Neural progenitor cell (in vitro differentiated cells): ENCODE data around the gene ZBTB4. TPM values are rescaled to one million over a fixed set of nuclear protein-coding genes. Genes with fewer than 3 reads are reported as not detected.

Experiments
- DNase-seq: peaks from one replicate; pipeline ENCODE4 v3.0.0-alpha.2; 2016; ENCODE audit warnings: low spot score
- H2AFZ ChIP-seq: fragments of 200-600 bp; sonication (generic); replicated peaks from 2 replicates; pipeline ENCODE4 v1.6.1; 2016; ENCODE audit warnings: antibody characterized with exemption
- H3F3A ChIP-seq: fragments of 200-600 bp; sonication (generic); 2 replicates; pipeline ENCODE4 v1.6.1; 2016; ENCODE audit warnings: antibody characterized with exemption, low read depth
- H3K27ac ChIP-seq: fragments of 200-600 bp; sonication (generic); 2 replicates; pipeline ENCODE4 v1.5.1; 2016; ENCODE audit warnings: mild to moderate bottlenecking
- H3K27me3 ChIP-seq: fragments of 200-600 bp; sonication (generic); 2 replicates; pipeline ENCODE4 v1.6.1; 2016; ENCODE audit warnings: mild to moderate bottlenecking, moderate library complexity
- H3K36me3 ChIP-seq: fragments of 200-600 bp; sonication (generic); 2 replicates; pipeline ENCODE4 v1.5.1; 2016
- H3K4me1 ChIP-seq: fragments of 200-600 bp; sonication (generic); 2 replicates; pipeline ENCODE4 v1.6.1; 2016; ENCODE audit warnings: mixed run types
- H3K4me2 ChIP-seq: fragments of 200-600 bp; sonication (generic); 2 replicates; pipeline ENCODE4 v1.6.1; 2016
- H3K4me3 ChIP-seq: fragments of 200-600 bp; sonication (generic); 2 replicates; pipeline ENCODE4 v1.5.1; 2016
- H3K79me2 ChIP-seq: fragments of 200-600 bp; sonication (generic); 2 replicates; pipeline ENCODE4 v1.6.1; 2016; ENCODE audit warnings: low read depth
- H3K9ac ChIP-seq: fragments of 200-600 bp; sonication (generic); 2 replicates; pipeline ENCODE4 v1.6.1; 2016
- H3K9me3 ChIP-seq: fragments of 200-600 bp; sonication (generic); 2 replicates; pipeline ENCODE4 v1.5.1; 2016; ENCODE audit warnings: low read depth
- H4K20me1 ChIP-seq: fragments of 200-600 bp; sonication (generic); 2 replicates; pipeline ENCODE4 v1.6.1; 2016; ENCODE audit warnings: low read depth
- H3K27ac Mint-ChIP-seq: 3 replicates; pipeline ENCODE4 v1.8.0; 2021; ENCODE audit warnings: mixed read lengths
- H3K27me3 Mint-ChIP-seq: 2 replicates; pipeline ENCODE4 v1.8.0; 2022; ENCODE audit warnings: low read depth, mild to moderate bottlenecking, inconsistent platforms, moderate library complexity, mixed read lengths; ENCODE audit not compliant: insufficient read depth
- H3K36me3 Mint-ChIP-seq: 3 replicates; pipeline ENCODE4 v1.8.0; 2021; ENCODE audit warnings: mixed read lengths
- H3K4me1 Mint-ChIP-seq: 3 replicates; pipeline ENCODE4 v1.8.0; 2021; ENCODE audit warnings: mixed read lengths
- H3K4me3 Mint-ChIP-seq: 3 replicates; pipeline ENCODE4 v1.8.0; 2021; ENCODE audit warnings: mild to moderate bottlenecking, moderate library complexity, mixed read lengths
- H3K9me3 Mint-ChIP-seq: 3 replicates; pipeline ENCODE4 v1.8.0; 2020; ENCODE audit warnings: mixed read lengths
- CTCF ChIP-seq: fragments of 200-600 bp; sonication (generic); IDR thresholded peaks from 2 replicates; pipeline ENCODE4 v1.5.1; 2017; ENCODE audit warnings: antibody characterized with exemption, mild to moderate bottlenecking
- EZH2 ChIP-seq: fragments of 200-600 bp; sonication (generic); IDR thresholded peaks from 2 replicates; pipeline ENCODE4 v1.6.1; 2017; ENCODE audit warnings: antibody characterized with exemption, mild to moderate bottlenecking, moderate library complexity
- EZH2phosphoT487 ChIP-seq: fragments of 200-600 bp; sonication (generic); IDR thresholded peaks from 2 replicates; pipeline ENCODE4 v1.6.1; 2017; ENCODE audit warnings: antibody characterized with exemption
- total RNA-seq: library from RNA; depleted of rRNA; stranded (reverse); fragments of >200 nt; gene quantifications from 2 replicates; pipeline ENCODE4 v1.2.3, GENCODE V29; 2015; ENCODE audit warnings: low replicate concordance

Gene ZBTB4
- total RNA-seq, 1 donor from 2014 or later: 5.4 TPM

GRCh38 chr17:7411427-7411750 lies 68.0 kb downstream of the ZBTB4 start:
- Histone ChIP-seq H3K4me1 (peaks cover 19% of the 10 kb centered on the region), H3K9ac (no peak overlapping the region), H3K36me3 (peaks cover 8% of the 10 kb centered on the region), H3F3A (peaks cover 10% of the 10 kb centered on the region), H3K27ac (no peak overlapping the region), H3K4me3 (no peak overlapping the region), H2AFZ (no peak overlapping the region), H3K4me2 (no peak overlapping the region), H3K79me2 (peaks cover 16% of the 10 kb centered on the region), H4K20me1 (peaks cover 67% of the 10 kb centered on the region), H3K27me3 (no peaks in the 10 kb centered on the region), H3K9me3 (no peaks in the 10 kb centered on the region)
- Mint-ChIP-seq H3K4me3 (no peak overlapping the region), H3K36me3 (peaks cover 31% of the 10 kb centered on the region), H3K27ac (no peak overlapping the region), H3K27me3 (peaks cover 10% of the 10 kb centered on the region), H3K4me1 (peaks cover 36% of the 10 kb centered on the region), H3K9me3 (no peaks in the 10 kb centered on the region)
- TF ChIP-seq EZH2 (no peak), EZH2phosphoT487 (no peak), CTCF (no peak)
- DNase-seq: no peak

- no peak overlapping the region for H3K4me3 ChIP-seq
- peaks cover 70% of the 10 kb centered on the region for H4K20me1 ChIP-seq
- H3K9ac ChIP-seq: no peak overlapping the region
- no peak for DNase-seq
- no peak for TF ChIP-seq EZH2phosphoT487
- no peak for TF ChIP-seq CTCF
- TF ChIP-seq EZH2: no peak
- H3K27ac ChIP-seq: no peak overlapping the region
- peaks cover 19% of the 10 kb centered on the region for H3K4me1 ChIP-seq
- H3K36me3 Mint-ChIP-seq: peaks cover 29% of the 10 kb centered on the region
- H3K27ac Mint-ChIP-seq: no peak overlapping the region
- H3K4me1 Mint-ChIP-seq: peaks cover 37% of the 10 kb centered on the region
- no peak overlapping the region for H3K4me2 ChIP-seq
- H3K27me3 Mint-ChIP-seq: peaks cover 8% of the 10 kb centered on the region
- peak overlapping the region; percentile 48 for H3K4me3 Mint-ChIP-seq
- no peak overlapping the region for H2AFZ ChIP-seq
- H3K27me3 ChIP-seq: no peaks in the 10 kb centered on the region
- H3K9me3 Mint-ChIP-seq: no peaks in the 10 kb centered on the region
- H3F3A ChIP-seq: peaks cover 16% of the 10 kb centered on the region
- H3K9me3 ChIP-seq: no peaks in the 10 kb centered on the region
- peaks cover 22% of the 10 kb centered on the region for H3K79me2 ChIP-seq
- peaks cover 8% of the 10 kb centered on the region for H3K36me3 ChIP-seq
Observed at GRCh38 chr17:7410634-7411426, 68.6 kb downstream of the ZBTB4 start.

DNA sequence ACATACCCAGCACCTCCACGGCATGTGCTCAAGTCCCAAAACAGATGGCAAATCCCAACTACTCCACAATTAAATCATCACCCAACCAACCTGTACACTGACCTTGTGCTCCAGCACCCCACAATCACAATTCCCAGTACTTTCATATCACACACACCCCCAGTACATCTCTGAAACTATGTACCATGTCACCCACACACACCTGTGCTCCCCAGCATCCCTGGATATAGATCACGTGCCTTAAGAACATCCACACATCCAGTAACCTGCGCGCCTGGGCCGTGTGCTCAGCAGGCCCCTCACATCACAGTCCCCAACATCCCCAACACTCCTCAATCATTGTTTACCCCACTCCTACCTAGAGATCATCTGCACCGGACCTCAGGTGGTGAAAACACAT lies 69.7 kb downstream of the ZBTB4 start:
- H3K4me3 ChIP-seq: no peak overlapping the region
- H3K36me3 Mint-ChIP-seq: peaks cover 21% of the 10 kb centered on the region
- H3K4me3 Mint-ChIP-seq: peak overlapping the region; percentile 46
- H3K9ac ChIP-seq: no peak overlapping the region
- H3F3A ChIP-seq: peaks cover 24% of the 10 kb centered on the region
- H3K4me1 ChIP-seq: peaks cover 19% of the 10 kb centered on the region
- H3K9me3 ChIP-seq: no peaks in the 10 kb centered on the region
- peaks cover 8% of the 10 kb centered on the region for H3K36me3 ChIP-seq
- H3K4me1 Mint-ChIP-seq: peaks cover 41% of the 10 kb centered on the region
- no peaks in the 10 kb centered on the region for H3K9me3 Mint-ChIP-seq
- peaks cover 33% of the 10 kb centered on the region for H3K79me2 ChIP-seq
- H4K20me1 ChIP-seq: peaks cover 66% of the 10 kb centered on the region
- peaks cover 8% of the 10 kb centered on the region for H3K27me3 Mint-ChIP-seq
- no peak overlapping the region for H3K27ac ChIP-seq
- no peak for DNase-seq
- H3K4me2 ChIP-seq: no peak overlapping the region
- TF ChIP-seq EZH2 (no peak), CTCF (no peak), EZH2phosphoT487 (no peak)
- no peak overlapping the region for H3K27ac Mint-ChIP-seq
- no peak overlapping the region for H2AFZ ChIP-seq
- no peaks in the 10 kb centered on the region for H3K27me3 ChIP-seq

Other genes with a start within 250 kb of the ZBTB4 start
- gene DVL2, start 245.1 kb downstream of the ZBTB4 start, total RNA-seq: 43.9 and 113 TPM in 2 replicates
- 31.6 and 59.1 TPM in 2 replicates for gene PHF23, start 240.2 kb downstream of the ZBTB4 start, total RNA-seq
- 225 and 276 TPM in 2 replicates for gene GABARAP, start 237.2 kb downstream of the ZBTB4 start, total RNA-seq
- gene CTDNEP1, start 227.9 kb downstream of the ZBTB4 start, total RNA-seq: 46.5 and 55.3 TPM in 2 replicates
- 17.5 and 42.2 TPM in 2 replicates for gene ELP5, start 227.4 kb downstream of the ZBTB4 start, total RNA-seq
- gene CLDN7, start 217.2 kb downstream of the ZBTB4 start, total RNA-seq: 0.32 and 1.3 TPM in 2 replicates
- gene SLC2A4, start 197.9 kb downstream of the ZBTB4 start, total RNA-seq: 1.7 and 7.3 TPM in 2 replicates
- 2.7 and 9.1 TPM in 2 replicates for gene YBX2, start 185.0 kb downstream of the ZBTB4 start, total RNA-seq
- gene EIF5A, start 172.0 kb downstream of the ZBTB4 start, total RNA-seq: 251 and 370 TPM in 2 replicates
- 20.5 and 41.8 TPM in 2 replicates for gene GPS2, start 164.3 kb downstream of the ZBTB4 start, total RNA-seq
- 5.1 and 26.3 TPM in 2 replicates for gene NEURL4, start 150.3 kb downstream of the ZBTB4 start, total RNA-seq
- gene ACAP1, start 143.1 kb downstream of the ZBTB4 start, total RNA-seq: 0.65 and 2.7 TPM in 2 replicates
- 2.7 and 8.2 TPM in 2 replicates for gene KCTD11, start 127.5 kb downstream of the ZBTB4 start, total RNA-seq
- gene TMEM95, start 124.5 kb downstream of the ZBTB4 start, total RNA-seq: not detected in 2 replicates
- gene TNK1, start 98.5 kb downstream of the ZBTB4 start, total RNA-seq: 1.8 and 4.0 TPM in 2 replicates
- gene PLSCR3, start 85.1 kb downstream of the ZBTB4 start, total RNA-seq: 6.6 and 17.5 TPM in 2 replicates
- 72.0 and 152 TPM in 2 replicates for gene TMEM256, start 75.5 kb downstream of the ZBTB4 start, total RNA-seq
- 13.9 and 36.5 TPM in 2 replicates for gene NLGN2, start 71.8 kb downstream of the ZBTB4 start, total RNA-seq
- gene SPEM1, start 59.3 kb downstream of the ZBTB4 start, total RNA-seq: not detected in 2 replicates
- gene SPEM2, start 54.0 kb downstream of the ZBTB4 start, total RNA-seq: not detected in 2 replicates
- gene SPEM3, start 50.8 kb downstream of the ZBTB4 start, total RNA-seq: not detected in 2 replicates
- 1.0 and 1.6 TPM in 2 replicates for gene TMEM102, start 44.2 kb downstream of the ZBTB4 start, total RNA-seq
- 7.6 and 14.9 TPM in 2 replicates for gene FGF11, start 40.1 kb downstream of the ZBTB4 start, total RNA-seq
- 7.4 and 7.5 TPM in 2 replicates for gene CHRNB1, start 34.6 kb downstream of the ZBTB4 start, total RNA-seq
- not detected in 2 replicates for gene SLC35G6, start 1.8 kb upstream of the ZBTB4 start, total RNA-seq
- 32.7 and 51.4 TPM in 2 replicates for gene POLR2A, start 4.7 kb upstream of the ZBTB4 start, total RNA-seq
- gene TNFSF12, start 69.4 kb upstream of the ZBTB4 start, total RNA-seq: 0.75 and 2.4 TPM in 2 replicates
- 0.37 TPM in 1 of 2 replicates, not detected in the other for gene TNFSF13, start 79.1 kb upstream of the ZBTB4 start, total RNA-seq
- 87.9 and 91.6 TPM in 2 replicates for gene SENP3, start 82.3 kb upstream of the ZBTB4 start, total RNA-seq
- gene CD68, start 100.0 kb upstream of the ZBTB4 start, total RNA-seq: 0.95 TPM in 1 of 2 replicates, not detected in the other
- 167 and 177 TPM in 2 replicates for gene MPDU1, start 104.2 kb upstream of the ZBTB4 start, total RNA-seq
- 0.51 and 7.6 TPM in 2 replicates for gene SOX15, start 110.5 kb upstream of the ZBTB4 start, total RNA-seq
- 42.7 and 65.5 TPM in 2 replicates for gene FXR2, start 135.3 kb upstream of the ZBTB4 start, total RNA-seq
- gene SAT2, start 148.2 kb upstream of the ZBTB4 start, total RNA-seq: 34.6 and 56.6 TPM in 2 replicates
- gene SHBG, start 150.5 kb upstream of the ZBTB4 start, total RNA-seq: 0.46 TPM in 1 of 2 replicates, not detected in the other
- gene ATP1B2, start 171.3 kb upstream of the ZBTB4 start, total RNA-seq: 0.37 and 1.4 TPM in 2 replicates
- gene TP53, start 207.9 kb upstream of the ZBTB4 start, total RNA-seq: 54.9 and 69.7 TPM in 2 replicates
- 12.6 and 22.8 TPM in 2 replicates for gene WRAP53, start 208.8 kb upstream of the ZBTB4 start, total RNA-seq
- gene EFNB3, start 225.6 kb upstream of the ZBTB4 start, total RNA-seq: 5.8 and 17.7 TPM in 2 replicates
- 0.09 and 0.28 TPM in 2 replicates for gene DNAH2, start 238.1 kb upstream of the ZBTB4 start, total RNA-seq